SK-N-SH treated with all-trans-retinoic acid at 6 μM for 48 hours (cell line): ENCODE measurements around the gene PTPRN2.

Source experiments
- ARNTL ChIP-seq: fragments of 450-650 bp; formaldehyde crosslinking; IDR thresholded peaks from 2 replicates; pipeline ENCODE4 v1.5.0; 2020; ENCODE audit warnings: low read depth, mild to moderate bottlenecking, moderate library complexity, borderline replicate concordance
- ESRRG ChIP-seq: fragments of 250-450 bp; sonication (Bioruptor Pico); IDR thresholded peaks from 2 replicates; pipeline ENCODE4 v1.6.1; 2021; ENCODE audit warnings: mild to moderate bottlenecking
- GLIS3 ChIP-seq: fragments of 250-450 bp; sonication (Bioruptor Pico); IDR thresholded peaks from 2 replicates; pipeline ENCODE4 v1.5.0; 2020; ENCODE audit warnings: mild to moderate bottlenecking, moderate library complexity
- POU6F1 ChIP-seq: fragments of 250-450 bp; sonication (Bioruptor Pico); IDR thresholded peaks from 2 replicates; pipeline ENCODE4 v1.8.0; 2021; ENCODE audit warnings: low read depth, mild to moderate bottlenecking, moderate library complexity, borderline replicate concordance
- PPARA ChIP-seq: fragments of 250-450 bp; sonication (Bioruptor Pico); IDR thresholded peaks from 2 replicates; pipeline ENCODE4 v1.5.0; 2020; ENCODE audit warnings: mild to moderate bottlenecking, borderline replicate concordance
- SNAI2 ChIP-seq: fragments of 250-450 bp; sonication (Bioruptor Pico); IDR thresholded peaks from 2 replicates; pipeline ENCODE4 v1.5.0; 2020; ENCODE audit warnings: mild to moderate bottlenecking, moderate library complexity
- TOX ChIP-seq: fragments of 250-450 bp; sonication (Bioruptor Pico); IDR thresholded peaks from 2 replicates; pipeline ENCODE4 v1.8.0; 2021; ENCODE audit warnings: mild to moderate bottlenecking, moderate library complexity, borderline replicate concordance
- ZC3H10 ChIP-seq: fragments of 250-450 bp; sonication (Bioruptor Pico); IDR thresholded peaks from 2 replicates; pipeline ENCODE4 v1.5.1; 2021; ENCODE audit warnings: mild to moderate bottlenecking, moderate library complexity
- ZFP30 ChIP-seq: fragments of 450-650 bp; formaldehyde crosslinking; IDR thresholded peaks from 2 replicates; pipeline ENCODE4 v1.5.0; 2022; ENCODE audit warnings: mild to moderate bottlenecking, moderate library complexity
- TF ChIP-seq, protein P1 (sequence below): fragments of 250-450 bp; sonication (Bioruptor Pico); IDR thresholded peaks from 2 replicates; pipeline ENCODE4 v1.5.1; 2020; ENCODE audit warnings: low read depth, mild to moderate bottlenecking, moderate library complexity
- TF ChIP-seq, protein P2 (sequence below): fragments of 250-450 bp; sonication (Bioruptor Pico); IDR thresholded peaks from 2 replicates; pipeline ENCODE4 v1.8.0; 2020; ENCODE audit warnings: mild to moderate bottlenecking, moderate library complexity, borderline replicate concordance

- TF ChIP-seq ZFP30 (CRISPR knock-in tag) (no peak), GLIS3 (CRISPR knock-in tag) (no peak), SNAI2 (CRISPR knock-in tag) (no peak), ARNTL (CRISPR knock-in tag) (no peak), PPARA (CRISPR knock-in tag) (no peak), ESRRG (CRISPR knock-in tag) (no peak), TOX (no peak), POU6F1 (CRISPR knock-in tag) (no peak), ZC3H10 (CRISPR knock-in tag) (no peak)
- TF ChIP-seq, protein P1, sequence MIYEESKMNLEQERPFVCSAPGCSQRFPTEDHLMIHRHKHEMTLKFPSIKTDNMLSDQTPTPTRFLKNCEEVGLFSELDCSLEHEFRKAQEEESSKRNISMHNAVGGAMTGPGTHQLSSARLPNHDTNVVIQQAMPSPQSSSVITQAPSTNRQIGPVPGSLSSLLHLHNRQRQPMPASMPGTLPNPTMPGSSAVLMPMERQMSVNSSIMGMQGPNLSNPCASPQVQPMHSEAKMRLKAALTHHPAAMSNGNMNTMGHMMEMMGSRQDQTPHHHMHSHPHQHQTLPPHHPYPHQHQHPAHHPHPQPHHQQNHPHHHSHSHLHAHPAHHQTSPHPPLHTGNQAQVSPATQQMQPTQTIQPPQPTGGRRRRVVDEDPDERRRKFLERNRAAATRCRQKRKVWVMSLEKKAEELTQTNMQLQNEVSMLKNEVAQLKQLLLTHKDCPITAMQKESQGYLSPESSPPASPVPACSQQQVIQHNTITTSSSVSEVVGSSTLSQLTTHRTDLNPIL = no peak
- TF ChIP-seq, protein P2, sequence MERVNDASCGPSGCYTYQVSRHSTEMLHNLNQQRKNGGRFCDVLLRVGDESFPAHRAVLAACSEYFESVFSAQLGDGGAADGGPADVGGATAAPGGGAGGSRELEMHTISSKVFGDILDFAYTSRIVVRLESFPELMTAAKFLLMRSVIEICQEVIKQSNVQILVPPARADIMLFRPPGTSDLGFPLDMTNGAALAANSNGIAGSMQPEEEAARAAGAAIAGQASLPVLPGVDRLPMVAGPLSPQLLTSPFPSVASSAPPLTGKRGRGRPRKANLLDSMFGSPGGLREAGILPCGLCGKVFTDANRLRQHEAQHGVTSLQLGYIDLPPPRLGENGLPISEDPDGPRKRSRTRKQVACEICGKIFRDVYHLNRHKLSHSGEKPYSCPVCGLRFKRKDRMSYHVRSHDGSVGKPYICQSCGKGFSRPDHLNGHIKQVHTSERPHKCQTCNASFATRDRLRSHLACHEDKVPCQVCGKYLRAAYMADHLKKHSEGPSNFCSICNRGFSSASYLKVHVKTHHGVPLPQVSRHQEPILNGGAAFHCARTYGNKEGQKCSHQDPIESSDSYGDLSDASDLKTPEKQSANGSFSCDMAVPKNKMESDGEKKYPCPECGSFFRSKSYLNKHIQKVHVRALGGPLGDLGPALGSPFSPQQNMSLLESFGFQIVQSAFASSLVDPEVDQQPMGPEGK (CRISPR knock-in tag) = no peak
Measured at GRCh38 chr7:158034571-158034970, 553.1 kb downstream of the PTPRN2 start.
